OCI-LY7 (cell line): Measurements from ENCODE around the gene C12orf57. TPM values are rescaled to one million over a fixed set of nuclear protein-coding genes. Genes with fewer than 3 reads are reported as not detected.

Source experiments
- BruUV-seq: library from RNA; stranded (reverse); fragments of 400-500 nt; replicated peaks from 2 replicates; lab custom pipeline; 2021; lab: Mats Ljungman, UMichigan
- CTCF ChIA-PET: fragments of 300-600 bp; sonication (Branson Sonifier 250); formaldehyde crosslinking; loops from one replicate; lab custom pipeline; 2022; ENCODE audit warnings: antibody characterized with exemption; ENCODE audit not compliant: unreplicated experiment; lab: Charles Lee
- POLR2A ChIA-PET: fragments of 300-600 bp; sonication (Branson Sonifier 250); formaldehyde crosslinking; loops from one replicate; lab custom pipeline; 2022; ENCODE audit warnings: antibody characterized with exemption; lab: Charles Lee
- DNase-seq: peaks from one replicate; pipeline ENCODE4 v3.0.0-alpha.2; 2015; ENCODE audit warnings: low spot score
- H2AFZ ChIP-seq: fragments of 200-600 bp; sonication (generic), shearing (Covaris generic); 2 replicates; pipeline ENCODE4 v1.6.1; 2014; ENCODE audit warnings: mild to moderate bottlenecking, antibody characterized with exemption, low read length, moderate library complexity
- H3K27ac ChIP-seq: fragments of 200-600 bp; sonication (generic); 2 replicates; pipeline ENCODE4 v1.5.1; 2014; ENCODE audit warnings: mixed run types, low read depth, mild to moderate bottlenecking, moderate library complexity, low read length, inconsistent platforms; ENCODE audit not compliant: poor library complexity, severe bottlenecking
- H3K36me3 ChIP-seq: fragments of 200-600 bp; sonication (generic); 2 replicates; pipeline ENCODE4 v1.6.1; 2014; ENCODE audit warnings: mild to moderate bottlenecking, antibody characterized with exemption, low read length, moderate library complexity, mixed read lengths; ENCODE audit not compliant: insufficient read depth
- H3K4me1 ChIP-seq: fragments of 200-600 bp; sonication (generic); 2 replicates; pipeline ENCODE4 v1.5.1; 2014; ENCODE audit warnings: mild to moderate bottlenecking, low read length; ENCODE audit not compliant: insufficient read depth, poor library complexity, severe bottlenecking
- H3K4me2 ChIP-seq: fragments of 200-600 bp; sonication (generic); 2 replicates; pipeline ENCODE4 v1.6.1; 2014; ENCODE audit warnings: mild to moderate bottlenecking, low read length
- H3K4me3 ChIP-seq: fragments of 200-600 bp; sonication (generic); 2 replicates; pipeline ENCODE4 v1.5.1; 2014; ENCODE audit warnings: mild to moderate bottlenecking, low read depth, low read length; ENCODE audit not compliant: poor library complexity, severe bottlenecking
- H3K79me2 ChIP-seq: fragments of 200-600 bp; sonication (generic); 2 replicates; pipeline ENCODE4 v1.6.1; 2016; ENCODE audit warnings: low read depth, mild to moderate bottlenecking, low read length, moderate library complexity, mixed read lengths; ENCODE audit not compliant: insufficient read depth
- H3K9me2 ChIP-seq: fragments of 200-600 bp; sonication (generic); 2 replicates; pipeline ENCODE4 v1.6.1; 2016; ENCODE audit warnings: mild to moderate bottlenecking, low read length, mixed read lengths; ENCODE audit not compliant: insufficient read depth
- H3K9me3 ChIP-seq: fragments of 200-600 bp; sonication (generic); 2 replicates; pipeline ENCODE4 v1.6.1; 2014; ENCODE audit warnings: mild to moderate bottlenecking, mixed run types, low read length, mixed read lengths
- H4K20me1 ChIP-seq: fragments of 200-600 bp; sonication (generic); 2 replicates; pipeline ENCODE4 v1.6.1; 2014; ENCODE audit warnings: mild to moderate bottlenecking, antibody characterized with exemption, low read length, moderate library complexity, mixed read lengths; ENCODE audit not compliant: insufficient read depth
- CTCF ChIP-seq: fragments of 200-600 bp; sonication (generic); conservative IDR thresholded peaks from 2 replicates; pipeline ENCODE4 v1.5.1; 2014; ENCODE audit warnings: mild to moderate bottlenecking, antibody characterized with exemption, low read length, moderate library complexity, mixed read lengths
- EZH2phosphoT487 ChIP-seq: fragments of 200-600 bp; sonication (generic); IDR thresholded peaks from 2 replicates; pipeline ENCODE4 v1.6.1; 2018; ENCODE audit warnings: low read depth, borderline replicate concordance, mild to moderate bottlenecking, mixed run types, antibody characterized with exemption, low read length, moderate library complexity, mixed read lengths
- intact Hi-C: fragments of 100-400 bp; cut with micrococcal nuclease; formaldehyde crosslinking; loops from one replicate; pipeline ENCODE4 v1.10.0; 2022; ENCODE audit not compliant: unreplicated experiment
- total RNA-seq, 2 experiments: library from RNA; depleted of rRNA in 1 of 2; stranded (reverse); fragments of >200 nt in 1 of 2; shearing (Covaris generic) in 1 of 2; gene quantifications; 2 replicates each; pipeline ENCODE4 v1.2.3, GENCODE V29; 2014 to 2022

C12orf57 gene
- total RNA-seq, 2 experiments from 2014 or later, result 130 to 319 TPM

- H3K4me3 ChIP-seq, result no peak overlapping the region
- intact Hi-C loops, result no loop called here
- H3K9me3 ChIP-seq, result no peaks in the 10 kb centered on the region
- H3K4me1 ChIP-seq, result peaks cover 37% of the 10 kb centered on the region
- no TSS peak for BruUV-seq
- no peaks in the 10 kb centered on the region for H3K36me3 ChIP-seq
- DNase-seq, result no peak
- no peak for TF ChIP-seq EZH2phosphoT487
- TF ChIP-seq CTCF, result no peak
- ChIA-PET CTCF (no interaction called here), POLR2A (interaction anchor here (1.1 to 5.6 kb wide), 2 partner anchors 18 to 26 kb away, joined by 3 to 43 read pairs; no protein-coding TSS in a partner anchor)
- H3K79me2 ChIP-seq, result peaks cover 9% of the 10 kb centered on the region; the same call in 1 of the 2 replicates
- H3K9me2 ChIP-seq, result no peaks in the 10 kb centered on the region
- H4K20me1 ChIP-seq, result no peaks in the 10 kb centered on the region
- H3K27ac ChIP-seq, result no peak overlapping the region
- no peak overlapping the region for H2AFZ ChIP-seq
- no peak overlapping the region for H3K4me2 ChIP-seq
Measured at GRCh38 chr12:6942331-6942665, 1.5 kb upstream of the C12orf57 start.

GRCh38 chr12:6943389-6943721 lies 467 bp upstream of the C12orf57 start:
- POLR2A ChIA-PET, result interaction anchor here (0.5 to 5.6 kb wide), 31 partner anchors 8 to 710 kb away, joined by 3 to 155 read pairs (median 4); partner anchors contain the start of genes C1R, C1RL, CDCA3 and EMG1
- H3K4me3 ChIP-seq, result peak overlapping the region; percentile 73
- no peaks in the 10 kb centered on the region for H3K9me3 ChIP-seq
- TF ChIP-seq CTCF (no peak), EZH2phosphoT487 (no peak)
- H4K20me1 ChIP-seq, result no peaks in the 10 kb centered on the region
- peak overlapping the region; percentile 89 for H3K4me2 ChIP-seq
- CTCF ChIA-PET, result interaction anchor here (1.1 to 6.0 kb wide), 3 partner anchors 9 to 168 kb away, joined by 3 to 110 read pairs (median 3); no protein-coding TSS in a partner anchor
- peaks cover 42% of the 10 kb centered on the region for H3K4me1 ChIP-seq
- H2AFZ ChIP-seq, result peak overlapping the region; percentile 27; the same call in 1 of the 2 replicates
- peaks cover 9% of the 10 kb centered on the region; the same call in 1 of the 2 replicates for H3K79me2 ChIP-seq
- H3K27ac ChIP-seq, result peak overlapping the region; percentile 96
- no peaks in the 10 kb centered on the region for H3K36me3 ChIP-seq
- H3K9me2 ChIP-seq, result no peaks in the 10 kb centered on the region
- BruUV-seq, result no TSS peak
- intact Hi-C loops, result no loop called here
- DNase-seq, result peak; percentile 94
